ENCODE measurements around the gene FTO. TPM values are rescaled to one million over a fixed set of nuclear protein-coding genes. Genes with fewer than 3 reads are reported as not detected.

Gene FTO
- total and polyA plus RNA-seq, 4 donors, result 12.2 to 145 (median 57.7) TPM

DNA sequence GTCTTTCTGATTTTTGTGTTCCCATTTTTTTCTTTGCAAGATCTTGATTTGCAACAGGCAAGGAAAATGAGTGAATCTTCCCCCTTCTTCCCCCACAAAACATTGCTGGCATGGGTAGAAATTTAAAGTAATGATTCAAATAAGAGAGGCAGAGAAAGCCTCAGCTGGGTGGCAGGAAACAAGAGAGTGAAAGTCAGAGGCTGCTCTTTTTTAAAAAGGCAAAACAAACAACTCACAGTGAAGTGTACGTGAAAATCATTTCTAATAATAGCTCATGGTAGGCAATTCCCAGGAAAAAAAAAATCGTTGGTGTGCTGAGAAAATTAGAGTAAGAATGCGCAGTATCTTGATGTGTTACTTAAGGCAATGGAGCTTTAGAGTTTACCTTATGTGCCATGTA is 229.5 kb downstream of the FTO start:
- H3K9ac ChIP-seq (ENCODE audit: insufficient read depth in 1 of 2, low read length in 2 of 2), result no peak overlapping the region
- no peaks in the 10 kb centered on the region for H3K9me3 ChIP-seq (ENCODE audit: control insufficient read depth in 4 of 4, insufficient read depth in 3 of 4, low read length in 3 of 4)
- H3K27ac ChIP-seq (ENCODE audit: low read depth in 1 of 2, low read length in 1 of 2), result peak overlapping the region in 1 of 2 donors; percentile 33
- H3K4me3 ChIP-seq, result no peak overlapping the region
- peak in 1 of 3 donors; percentile 43 for DNase-seq
- H3K36me3 ChIP-seq (ENCODE audit: control insufficient read depth in 4 of 4, insufficient read depth in 4 of 4, low read length in 4 of 4), result peaks cover 0 to 8% (median 0%) of the 10 kb centered on the region in 4 donors
- H3K27me3 ChIP-seq (ENCODE audit: control insufficient read depth in 3 of 3, insufficient read depth in 3 of 3, low read length in 2 of 3), result no peaks in the 10 kb centered on the region
- TF ChIP-seq CTCF (IDR thresholded peaks at IDR 0.05; ENCODE audit: control extremely low read depth, extremely low read depth), result no peak
- no peak for ATAC-seq (ENCODE audit: insufficient read depth, low FRiP score)
- 47 to 58% methylated on average over 3 of the region's 3 CpGs for WGBS, 2 donors
- H3K4me1 ChIP-seq (ENCODE audit: control insufficient read depth in 5 of 5, insufficient read depth in 5 of 5, low read length in 5 of 5), result peaks cover 0 to 13% (median 4%) of the 10 kb centered on the region in 5 donors

- peaks cover 0 to 8% (median 0%) of the 10 kb centered on the region in 4 donors for H3K36me3 ChIP-seq (ENCODE audit: control insufficient read depth in 4 of 4, insufficient read depth in 4 of 4, low read length in 4 of 4)
- H3K27ac ChIP-seq (ENCODE audit: low read depth in 1 of 2, low read length in 1 of 2), result no peak overlapping the region
- no peak for ATAC-seq (ENCODE audit: insufficient read depth, low FRiP score)
- H3K27me3 ChIP-seq (ENCODE audit: control insufficient read depth in 3 of 3, insufficient read depth in 3 of 3, low read length in 2 of 3), result no peaks in the 10 kb centered on the region
- no peak overlapping the region for H3K9ac ChIP-seq (ENCODE audit: insufficient read depth in 1 of 2, low read length in 2 of 2)
- TF ChIP-seq CTCF (IDR thresholded peaks at IDR 0.05; ENCODE audit: control extremely low read depth, extremely low read depth), result no peak
- no peak for DNase-seq
- peaks cover 0 to 13% (median 4%) of the 10 kb centered on the region in 5 donors for H3K4me1 ChIP-seq (ENCODE audit: control insufficient read depth in 5 of 5, insufficient read depth in 5 of 5, low read length in 5 of 5)
- WGBS, 2 donors, result 99 to 100% methylated on average over 2 of the region's 2 CpGs
- no peak overlapping the region for H3K4me3 ChIP-seq
- no peaks in the 10 kb centered on the region for H3K9me3 ChIP-seq (ENCODE audit: control insufficient read depth in 4 of 4, insufficient read depth in 3 of 4, low read length in 3 of 4)
Observed at GRCh38 chr16:53936052-53936451, 232.1 kb downstream of the FTO start.

- H3K36me3 ChIP-seq (ENCODE audit: control insufficient read depth in 4 of 4, insufficient read depth in 4 of 4, low read length in 4 of 4), result peaks cover 0 to 8% (median 0%) of the 10 kb centered on the region in 4 donors
- H3K27me3 ChIP-seq (ENCODE audit: control insufficient read depth in 3 of 3, insufficient read depth in 3 of 3, low read length in 2 of 3), result no peaks in the 10 kb centered on the region
- DNase-seq (no peak), ATAC-seq (ENCODE audit: insufficient read depth, low FRiP score) (no peak)
- no peaks in the 10 kb centered on the region for H3K9me3 ChIP-seq (ENCODE audit: control insufficient read depth in 4 of 4, insufficient read depth in 3 of 4, low read length in 3 of 4)
- no peak overlapping the region for H3K9ac ChIP-seq (ENCODE audit: insufficient read depth in 1 of 2, low read length in 2 of 2)
- no peak overlapping the region for H3K27ac ChIP-seq (ENCODE audit: low read depth in 1 of 2, low read length in 1 of 2)
- no peak overlapping the region for H3K4me3 ChIP-seq
- no peak for TF ChIP-seq CTCF (IDR thresholded peaks at IDR 0.05; ENCODE audit: control extremely low read depth, extremely low read depth)
- 94 to 98% methylated on average over 5 of the region's 5 CpGs for WGBS, 2 donors
- H3K4me1 ChIP-seq (ENCODE audit: control insufficient read depth in 5 of 5, insufficient read depth in 5 of 5, low read length in 5 of 5), result peaks cover 0 to 13% (median 4%) of the 10 kb centered on the region in 5 donors
Observed at GRCh38 chr16:53936529-53936928, 232.6 kb downstream of the FTO start.
